ENCODE data around the gene CHST11. TPM values are rescaled to one million over a fixed set of nuclear protein-coding genes. Genes with fewer than 3 reads are reported as not detected.
A peak's percentile ranks its signal among the peaks of the same experiment; 100 is the strongest.

CHST11 gene
- total RNA-seq, 8 experiments from 2014 or later = 9.3 to 36.8 (median 12.9) TPM

GRCh38 chr12:104419717-104420116 is 37.0 kb upstream of the CHST11 start:
- Histone ChIP-seq H3K4me1 (replicated peaks in 1 of 2) (no peaks in the 10 kb centered on the region), H3K27ac (no peak overlapping the region), H3K4me3 (no peak overlapping the region)
- WGBS, 10 experiments = 56 to 100% (median 92%) methylated on average over 1 to 2 of the region's 2 CpGs; no CpG with 5 or more reads in 3 of the 10 experiments
- in situ Hi-C loops (cut with MboI; ENCODE audit: low pct_unique_long_range_greater_than_20kb in 2 of 9, low sequenced_read_pairs in 9 of 9, unreplicated experiment in 9 of 9) = no loop called here
- ATAC-seq (replicated peaks in 6 of 8) = no peak

- in situ Hi-C loops (cut with MboI; ENCODE audit: low pct_unique_long_range_greater_than_20kb in 2 of 9, low sequenced_read_pairs in 9 of 9, unreplicated experiment in 9 of 9) = no loop called here
- Histone ChIP-seq H3K4me1 (replicated peaks in 1 of 2) (peaks cover 0 to 3% of the 10 kb centered on the region in 2 donors), H3K4me3 (no peak overlapping the region), H3K27ac (no peak overlapping the region)
- no peak for ATAC-seq (replicated peaks in 6 of 8)
- WGBS, 10 experiments = 44 to 100% (median 79%) methylated on average over 1 to 2 of the region's 2 CpGs; no CpG with 5 or more reads in 1 of the 10 experiments
Measured at GRCh38 chr12:104420868-104421267, 35.9 kb upstream of the CHST11 start.

GRCh38 chr12:104421343-104421742 is 35.4 kb upstream of the CHST11 start:
- H3K4me1 ChIP-seq (replicated peaks in 1 of 2) = peaks cover 0 to 3% of the 10 kb centered on the region in 2 donors
- no peak overlapping the region for H3K27ac ChIP-seq
- H3K4me3 ChIP-seq = no peak overlapping the region
- no peak for ATAC-seq (replicated peaks in 6 of 8)
- in situ Hi-C loops (cut with MboI; ENCODE audit: low pct_unique_long_range_greater_than_20kb in 2 of 9, low sequenced_read_pairs in 9 of 9, unreplicated experiment in 9 of 9) = no loop called here
- 74 to 100% (median 92%) methylated on average over 1 to 2 of the region's 2 CpGs; no CpG with 5 or more reads in 3 of the 10 experiments for WGBS, 10 experiments

- Histone ChIP-seq H3K27ac (no peak overlapping the region), H3K4me3 (no peak overlapping the region), H3K4me1 (replicated peaks in 1 of 2) (peaks cover 0 to 3% of the 10 kb centered on the region in 2 donors)
- ATAC-seq (replicated peaks in 6 of 8) = no peak
- WGBS, 10 experiments = 29 to 100% (median 80%) methylated on average over 1 of the region's 1 CpG; no CpG with 5 or more reads in 5 of the 10 experiments
- in situ Hi-C loops (cut with MboI; ENCODE audit: low pct_unique_long_range_greater_than_20kb in 2 of 9, low sequenced_read_pairs in 9 of 9, unreplicated experiment in 9 of 9) = no loop called here
Measured at GRCh38 chr12:104422441-104422840, 34.3 kb upstream of the CHST11 start.

GRCh38 chr12:104423273-104423672 is 33.5 kb upstream of the CHST11 start:
- Histone ChIP-seq H3K4me3 (no peak overlapping the region), H3K4me1 (replicated peaks in 1 of 2) (peaks cover 0 to 3% of the 10 kb centered on the region in 2 donors), H3K27ac (no peak overlapping the region)
- 20 to 100% (median 67%) methylated on average over 1 to 3 of the region's 3 CpGs; no CpG with 5 or more reads in 1 of the 10 experiments for WGBS, 10 experiments
- in situ Hi-C loops (cut with MboI; ENCODE audit: low pct_unique_long_range_greater_than_20kb in 2 of 9, low sequenced_read_pairs in 9 of 9, unreplicated experiment in 9 of 9) = no loop called here
- ATAC-seq (replicated peaks in 6 of 8) = no peak

GRCh38 chr12:104423809-104424208 is 32.9 kb upstream of the CHST11 start:
- in situ Hi-C loops (cut with MboI; ENCODE audit: low pct_unique_long_range_greater_than_20kb in 2 of 9, low sequenced_read_pairs in 9 of 9, unreplicated experiment in 9 of 9) = no loop called here

GRCh38 chr12:104424955-104425354 is 31.8 kb upstream of the CHST11 start:
- no peak overlapping the region for H3K4me3 ChIP-seq
- WGBS, 10 experiments = 43 to 100% (median 69%) methylated on average over 1 of the region's 1 CpG; no CpG with 5 or more reads in 6 of the 10 experiments
- H3K27ac ChIP-seq = no peak overlapping the region
- no peak for ATAC-seq (replicated peaks in 6 of 8)
- in situ Hi-C loops (cut with MboI; ENCODE audit: low pct_unique_long_range_greater_than_20kb in 2 of 9, low sequenced_read_pairs in 9 of 9, unreplicated experiment in 9 of 9) = no loop called here
- peaks cover 0 to 3% of the 10 kb centered on the region in 2 donors for H3K4me1 ChIP-seq (replicated peaks in 1 of 2)

More at GRCh38 chr12:104423809-104424208, 32.9 kb upstream of the CHST11 start:
- peaks cover 0 to 3% of the 10 kb centered on the region in 2 donors for H3K4me1 ChIP-seq (replicated peaks in 1 of 2)
- H3K27ac ChIP-seq = no peak overlapping the region
- H3K4me3 ChIP-seq = no peak overlapping the region
- ATAC-seq (replicated peaks in 6 of 8) = no peak
- 40 to 82% (median 71%) methylated on average over 1 to 5 of the region's 5 CpGs; no CpG with 5 or more reads in 1 of the 10 experiments for WGBS, 10 experiments

GRCh38 chr12:104425614-104426013 is 31.1 kb upstream of the CHST11 start:
- Histone ChIP-seq H3K4me3 (no peak overlapping the region), H3K27ac (no peak overlapping the region), H3K4me1 (replicated peaks in 1 of 2) (peaks cover 0 to 3% of the 10 kb centered on the region in 2 donors)
- in situ Hi-C loops (cut with MboI; ENCODE audit: low pct_unique_long_range_greater_than_20kb in 2 of 9, low sequenced_read_pairs in 9 of 9, unreplicated experiment in 9 of 9) = no loop called here
- ATAC-seq (replicated peaks in 6 of 8) = peak in 1 of 8 experiments; percentile 53
- WGBS, 10 experiments = 27 to 100% (median 92%) methylated on average over 1 to 3 of the region's 4 CpGs; no CpG with 5 or more reads in 4 of the 10 experiments

- H3K4me3 ChIP-seq = no peak overlapping the region
- WGBS, 10 experiments = 29 to 94% (median 68%) methylated on average over 2 to 4 of the region's 4 CpGs; no CpG with 5 or more reads in 1 of the 10 experiments
- ATAC-seq (replicated peaks in 6 of 8) = no peak
- H3K27ac ChIP-seq = no peak overlapping the region
- H3K4me1 ChIP-seq (replicated peaks in 1 of 2) = peaks cover 0 to 3% of the 10 kb centered on the region in 2 donors
- in situ Hi-C loops (cut with MboI; ENCODE audit: low pct_unique_long_range_greater_than_20kb in 2 of 9, low sequenced_read_pairs in 9 of 9, unreplicated experiment in 9 of 9) = no loop called here
Measured at GRCh38 chr12:104426926-104427546, 29.7 kb upstream of the CHST11 start.

GRCh38 chr12:104427547-104427938 is 29.2 kb upstream of the CHST11 start:
- Histone ChIP-seq H3K4me1 (replicated peaks in 1 of 2) (peaks cover 0 to 3% of the 10 kb centered on the region in 2 donors), H3K27ac (no peak overlapping the region), H3K4me3 (no peak overlapping the region)
- in situ Hi-C loops (cut with MboI; ENCODE audit: low pct_unique_long_range_greater_than_20kb in 2 of 9, low sequenced_read_pairs in 9 of 9, unreplicated experiment in 9 of 9) = no loop called here
- WGBS, 10 experiments = 86 to 100% (median 100%) methylated on average over 1 of the region's 1 CpG; no CpG with 5 or more reads in 5 of the 10 experiments
- no peak for ATAC-seq (replicated peaks in 6 of 8)

- no peak overlapping the region for H3K4me3 ChIP-seq
Measured at GRCh38 chr12:104433061-104433460, 23.7 kb upstream of the CHST11 start.

GRCh38 chr12:104434129-104434528 is 22.6 kb upstream of the CHST11 start:
- no peak overlapping the region for H3K27ac ChIP-seq
- ATAC-seq (replicated peaks in 6 of 8) = no peak
- in situ Hi-C loops (cut with MboI; ENCODE audit: low pct_unique_long_range_greater_than_20kb in 2 of 9, low sequenced_read_pairs in 9 of 9, unreplicated experiment in 9 of 9) = no loop called here
- H3K4me3 ChIP-seq = no peak overlapping the region
- 11 to 90% (median 67%) methylated on average over 1 of the region's 1 CpG; no CpG with 5 or more reads in 3 of the 10 experiments for WGBS, 10 experiments
- H3K4me1 ChIP-seq (replicated peaks in 1 of 2) = no peaks in the 10 kb centered on the region

More at GRCh38 chr12:104433061-104433460, 23.7 kb upstream of the CHST11 start:
- no peaks in the 10 kb centered on the region for H3K4me1 ChIP-seq (replicated peaks in 1 of 2)
- ATAC-seq (replicated peaks in 6 of 8) = no peak
- WGBS, 10 experiments = 60 to 100% (median 89%) methylated on average over 1 to 8 of the region's 10 CpGs; no CpG with 5 or more reads in 2 of the 10 experiments
- no peak overlapping the region for H3K27ac ChIP-seq
- in situ Hi-C loops (cut with MboI; ENCODE audit: low pct_unique_long_range_greater_than_20kb in 2 of 9, low sequenced_read_pairs in 9 of 9, unreplicated experiment in 9 of 9) = no loop called here

GRCh38 chr12:104435175-104435574 is 21.6 kb upstream of the CHST11 start:
- 50 to 90% (median 71%) methylated on average over 1 to 4 of the region's 4 CpGs; no CpG with 5 or more reads in 2 of the 10 experiments for WGBS, 10 experiments
- no peak for ATAC-seq (replicated peaks in 6 of 8)
- in situ Hi-C loops (cut with MboI; ENCODE audit: low pct_unique_long_range_greater_than_20kb in 2 of 9, low sequenced_read_pairs in 9 of 9, unreplicated experiment in 9 of 9) = no loop called here

More at GRCh38 chr12:104435175-104435574, 21.6 kb upstream of the CHST11 start:
- H3K4me1 ChIP-seq (replicated peaks in 1 of 2) = no peaks in the 10 kb centered on the region
- H3K27ac ChIP-seq = no peak overlapping the region
- no peak overlapping the region for H3K4me3 ChIP-seq
